Measurements from ENCODE around the gene BIRC7.

BIRC7 gene

DNA sequence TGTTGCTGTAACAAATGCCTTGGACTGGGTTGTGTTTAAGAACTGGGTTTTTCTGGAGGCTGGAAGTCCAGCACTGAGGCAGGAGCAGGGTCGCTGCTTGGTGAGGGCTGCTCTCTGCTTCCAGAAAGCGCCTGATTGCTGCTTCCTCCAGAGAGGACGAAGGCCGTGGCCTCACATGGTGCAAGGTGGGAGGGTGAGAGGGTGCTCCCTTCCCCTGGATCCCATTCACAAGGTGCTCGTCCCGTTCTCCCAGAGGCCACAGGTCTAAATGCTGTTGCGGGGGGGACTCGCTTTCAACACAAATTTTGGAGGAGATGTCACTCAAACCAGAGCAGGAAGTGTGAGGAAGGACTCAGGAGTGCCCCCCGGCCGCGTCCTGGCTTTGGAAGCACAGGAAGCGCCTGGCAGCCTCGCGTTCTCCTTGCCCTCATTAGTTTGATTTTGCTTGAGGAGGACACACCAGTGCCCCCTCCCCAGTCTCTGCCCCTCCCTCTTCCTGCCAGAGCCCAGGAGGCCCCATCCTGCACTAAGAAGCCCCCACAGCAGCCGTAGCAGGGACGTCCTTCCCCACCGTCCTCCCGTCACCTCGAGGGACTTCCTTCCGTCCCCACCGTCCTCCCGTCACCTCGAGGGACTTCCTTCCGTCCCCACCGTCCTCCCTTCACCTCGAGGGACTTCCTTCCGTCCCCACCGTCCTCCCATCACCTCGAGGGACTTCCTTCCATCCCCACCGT, 26.3 kb downstream of the BIRC7 start:
- Histone ChIP-seq H3K27me3 (ENCODE audit: low read depth, low read length) (peaks cover 5% of the 10 kb centered on the region), H3K36me3 (ENCODE audit: control insufficient read depth in 1 of 2, insufficient read depth in 2 of 2, low read length in 2 of 2) (no peaks in the 10 kb centered on the region), H3K27ac (ENCODE audit: low read length) (no peak overlapping the region), H3K9me3 (ENCODE audit: control insufficient read depth in 1 of 2, low read length in 2 of 2) (no peaks in the 10 kb centered on the region), H3K4me1 (ENCODE audit: control insufficient read depth in 1 of 2, insufficient read depth in 2 of 2, low read length in 2 of 2) (no peaks in the 10 kb centered on the region), H3K4me3 (ENCODE audit: low read depth in 1 of 2, low read length in 2 of 2) (no peak overlapping the region)

GRCh38 chr20:63262836-63263235, 27.1 kb downstream of the BIRC7 start:
- peaks cover 5% of the 10 kb centered on the region for H3K27me3 ChIP-seq (ENCODE audit: low read depth, low read length)
- no peak overlapping the region for H3K27ac ChIP-seq (ENCODE audit: low read length)
- no peaks in the 10 kb centered on the region for H3K9me3 ChIP-seq (ENCODE audit: control insufficient read depth in 1 of 2, low read length in 2 of 2)
- no peaks in the 10 kb centered on the region for H3K36me3 ChIP-seq (ENCODE audit: control insufficient read depth in 1 of 2, insufficient read depth in 2 of 2, low read length in 2 of 2)
- H3K4me3 ChIP-seq (ENCODE audit: low read depth in 1 of 2, low read length in 2 of 2): no peak overlapping the region
- no peaks in the 10 kb centered on the region for H3K4me1 ChIP-seq (ENCODE audit: control insufficient read depth in 1 of 2, insufficient read depth in 2 of 2, low read length in 2 of 2)

- H3K4me1 ChIP-seq (ENCODE audit: control insufficient read depth in 1 of 2, insufficient read depth in 2 of 2, low read length in 2 of 2): no peaks in the 10 kb centered on the region
- H3K27me3 ChIP-seq (ENCODE audit: low read depth, low read length): peaks cover 5% of the 10 kb centered on the region
These were observed 28.3 kb downstream of the BIRC7 start for GRCh38 chr20:63264000-63264399.

GRCh38 chr20:63264519-63264918, 28.8 kb downstream of the BIRC7 start:
- Histone ChIP-seq H3K36me3 (ENCODE audit: control insufficient read depth in 1 of 2, insufficient read depth in 2 of 2, low read length in 2 of 2) (no peaks in the 10 kb centered on the region), H3K9me3 (ENCODE audit: control insufficient read depth in 1 of 2, low read length in 2 of 2) (no peaks in the 10 kb centered on the region), H3K27me3 (ENCODE audit: low read depth, low read length) (peaks cover 5% of the 10 kb centered on the region), H3K27ac (ENCODE audit: low read length) (no peak overlapping the region), H3K4me1 (ENCODE audit: control insufficient read depth in 1 of 2, insufficient read depth in 2 of 2, low read length in 2 of 2) (no peaks in the 10 kb centered on the region), H3K4me3 (ENCODE audit: low read depth in 1 of 2, low read length in 2 of 2) (no peak overlapping the region)

More at GRCh38 chr20:63264000-63264399, 28.3 kb downstream of the BIRC7 start:
- no peak overlapping the region for H3K4me3 ChIP-seq (ENCODE audit: low read depth in 1 of 2, low read length in 2 of 2)
- no peaks in the 10 kb centered on the region for H3K9me3 ChIP-seq (ENCODE audit: control insufficient read depth in 1 of 2, low read length in 2 of 2)
- no peak overlapping the region for H3K27ac ChIP-seq (ENCODE audit: low read length)
- no peaks in the 10 kb centered on the region for H3K36me3 ChIP-seq (ENCODE audit: control insufficient read depth in 1 of 2, insufficient read depth in 2 of 2, low read length in 2 of 2)

DNA sequence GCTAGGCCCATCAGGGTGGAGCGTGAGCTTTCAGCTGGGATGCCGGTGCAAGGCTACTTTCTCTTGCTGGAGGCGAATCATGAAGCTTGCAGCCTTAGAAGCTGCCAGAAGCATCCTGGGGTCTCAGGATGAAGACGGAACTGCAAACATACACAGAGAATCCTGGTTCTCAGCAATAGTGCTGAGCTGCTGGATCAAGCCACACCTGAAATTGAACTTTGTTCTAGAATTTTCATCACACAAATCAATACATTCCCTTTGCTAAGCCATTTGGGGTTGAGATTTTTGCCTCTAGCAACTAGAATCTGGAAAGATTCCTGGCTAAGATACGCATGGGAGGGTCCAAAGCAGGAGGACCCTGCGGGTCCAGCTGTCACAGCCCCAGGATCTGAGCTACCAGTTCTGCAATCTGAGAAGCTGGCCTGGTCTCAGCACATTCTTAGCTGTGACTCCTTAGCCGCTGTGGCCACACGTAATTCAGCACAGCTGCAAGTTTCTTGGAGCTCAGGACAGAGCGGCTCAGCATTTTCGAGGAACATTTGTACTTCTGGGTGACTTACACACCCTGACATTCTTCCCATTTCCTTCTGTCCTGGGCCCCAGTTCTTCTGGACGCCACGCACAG, 30.3 kb downstream of the BIRC7 start:
- no peak overlapping the region for H3K4me3 ChIP-seq (ENCODE audit: low read depth in 1 of 2, low read length in 2 of 2)
- no peak overlapping the region for H3K27ac ChIP-seq (ENCODE audit: low read length)
- peaks cover 5% of the 10 kb centered on the region for H3K27me3 ChIP-seq (ENCODE audit: low read depth, low read length)
- no peaks in the 10 kb centered on the region for H3K4me1 ChIP-seq (ENCODE audit: control insufficient read depth in 1 of 2, insufficient read depth in 2 of 2, low read length in 2 of 2)
- no peaks in the 10 kb centered on the region for H3K9me3 ChIP-seq (ENCODE audit: control insufficient read depth in 1 of 2, low read length in 2 of 2)
- no peaks in the 10 kb centered on the region for H3K36me3 ChIP-seq (ENCODE audit: control insufficient read depth in 1 of 2, insufficient read depth in 2 of 2, low read length in 2 of 2)

DNA sequence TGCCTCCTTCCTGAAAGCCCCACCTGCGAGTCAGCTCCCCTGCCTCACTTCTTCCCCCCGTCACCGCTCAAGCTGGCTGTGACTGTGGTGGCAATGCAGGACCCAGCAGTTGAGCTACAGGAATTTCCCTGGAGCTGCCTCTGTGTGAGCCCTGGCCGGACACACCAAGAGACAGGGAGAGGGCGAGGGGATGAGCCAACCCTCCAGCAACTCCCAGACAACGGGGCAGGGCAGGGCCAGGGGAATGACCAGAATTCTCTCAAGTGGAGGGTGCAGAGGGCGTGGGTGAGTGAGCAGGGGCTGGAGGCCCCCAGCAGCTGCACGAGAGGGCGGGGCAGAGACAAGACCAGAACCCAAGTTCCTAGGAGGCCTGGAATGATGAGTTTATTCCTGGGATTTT, 32.0 kb downstream of the BIRC7 start:
- Histone ChIP-seq H3K4me3 (ENCODE audit: low read depth in 1 of 2, low read length in 2 of 2) (no peak overlapping the region), H3K27ac (ENCODE audit: low read length) (no peak overlapping the region), H3K36me3 (ENCODE audit: control insufficient read depth in 1 of 2, insufficient read depth in 2 of 2, low read length in 2 of 2) (no peaks in the 10 kb centered on the region), H3K27me3 (ENCODE audit: low read depth, low read length) (peaks cover 5% of the 10 kb centered on the region), H3K9me3 (ENCODE audit: control insufficient read depth in 1 of 2, low read length in 2 of 2) (no peaks in the 10 kb centered on the region), H3K4me1 (ENCODE audit: control insufficient read depth in 1 of 2, insufficient read depth in 2 of 2, low read length in 2 of 2) (peaks cover 0 to 7% of the 10 kb centered on the region in 2 donors)

DNA sequence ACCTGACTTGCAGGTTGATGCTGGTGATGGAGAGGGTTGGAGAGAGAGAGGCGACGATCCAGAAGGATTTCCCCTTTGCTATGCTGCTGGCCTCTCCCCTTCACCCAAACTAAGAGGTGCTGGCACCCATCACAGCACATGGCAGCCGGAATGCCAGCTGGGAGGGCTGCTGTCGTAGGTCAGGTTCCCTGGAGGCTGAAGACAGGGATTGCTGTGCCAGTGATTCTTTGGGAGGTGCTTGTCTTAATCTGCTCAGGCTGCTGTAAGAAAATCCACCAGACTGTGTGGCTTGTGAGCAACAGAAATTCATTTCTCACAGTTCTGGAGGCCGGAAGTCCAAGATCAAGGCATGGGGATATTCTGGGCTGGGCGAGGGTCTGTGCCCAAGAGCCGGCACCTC, 32.6 kb downstream of the BIRC7 start:
- peaks cover 5% of the 10 kb centered on the region for H3K27me3 ChIP-seq (ENCODE audit: low read depth, low read length)
- H3K27ac ChIP-seq (ENCODE audit: low read length): no peak overlapping the region
- no peaks in the 10 kb centered on the region for H3K36me3 ChIP-seq (ENCODE audit: control insufficient read depth in 1 of 2, insufficient read depth in 2 of 2, low read length in 2 of 2)
- H3K4me1 ChIP-seq (ENCODE audit: control insufficient read depth in 1 of 2, insufficient read depth in 2 of 2, low read length in 2 of 2): peaks cover 0 to 7% of the 10 kb centered on the region in 2 donors
- no peaks in the 10 kb centered on the region for H3K9me3 ChIP-seq (ENCODE audit: control insufficient read depth in 1 of 2, low read length in 2 of 2)
- no peak overlapping the region for H3K4me3 ChIP-seq (ENCODE audit: low read depth in 1 of 2, low read length in 2 of 2)

DNA sequence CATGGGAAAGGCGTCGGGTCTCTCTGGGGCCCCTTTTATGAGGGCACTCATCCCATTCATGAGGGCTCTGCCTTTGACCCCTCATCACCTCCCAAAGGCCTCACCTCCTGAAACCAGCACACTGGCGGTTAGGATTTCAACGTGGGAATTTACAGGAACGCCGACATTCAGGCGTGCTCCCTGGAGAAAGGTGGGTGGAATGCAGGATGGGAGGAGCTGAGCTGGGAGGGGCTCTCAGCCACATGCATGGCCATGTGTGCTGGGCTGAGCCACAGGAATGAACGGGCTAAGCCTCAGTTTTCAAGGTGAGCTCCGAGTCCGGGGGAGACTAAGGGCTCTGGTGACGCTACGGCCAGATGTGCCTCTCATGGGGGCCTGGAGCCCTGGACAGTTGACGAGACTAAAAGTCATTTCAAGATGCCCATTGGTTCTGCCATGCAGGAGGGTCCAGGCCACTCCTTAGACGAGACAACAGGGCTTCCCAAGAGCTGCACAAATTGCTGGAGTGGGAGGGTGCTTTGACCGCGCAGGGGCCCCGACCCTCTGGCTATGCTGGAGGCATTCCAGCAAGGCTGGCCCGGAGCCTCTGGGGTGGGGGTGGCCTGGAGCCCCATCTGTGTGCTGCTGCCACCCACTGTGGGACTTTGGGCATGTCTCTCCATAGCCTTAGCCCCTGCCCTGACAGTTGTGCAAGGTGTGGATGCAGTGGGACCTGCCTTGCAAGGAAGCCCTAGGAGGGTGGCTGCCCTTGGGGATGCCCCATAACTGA, 33.1 kb downstream of the BIRC7 start:
- Histone ChIP-seq H3K27me3 (ENCODE audit: low read depth, low read length) (peaks cover 5% of the 10 kb centered on the region), H3K9me3 (ENCODE audit: control insufficient read depth in 1 of 2, low read length in 2 of 2) (no peaks in the 10 kb centered on the region), H3K4me3 (ENCODE audit: low read depth in 1 of 2, low read length in 2 of 2) (no peak overlapping the region), H3K27ac (ENCODE audit: low read length) (no peak overlapping the region), H3K36me3 (ENCODE audit: control insufficient read depth in 1 of 2, insufficient read depth in 2 of 2, low read length in 2 of 2) (no peaks in the 10 kb centered on the region), H3K4me1 (ENCODE audit: control insufficient read depth in 1 of 2, insufficient read depth in 2 of 2, low read length in 2 of 2) (peaks cover 0 to 13% of the 10 kb centered on the region in 2 donors)

GRCh38 chr20:63269724-63270123, 34.0 kb downstream of the BIRC7 start:
- Histone ChIP-seq H3K4me3 (ENCODE audit: low read depth in 1 of 2, low read length in 2 of 2) (no peak overlapping the region), H3K4me1 (ENCODE audit: control insufficient read depth in 1 of 2, insufficient read depth in 2 of 2, low read length in 2 of 2) (peaks cover 5 to 21% of the 10 kb centered on the region in 2 donors), H3K9me3 (ENCODE audit: control insufficient read depth in 1 of 2, low read length in 2 of 2) (no peaks in the 10 kb centered on the region), H3K36me3 (ENCODE audit: control insufficient read depth in 1 of 2, insufficient read depth in 2 of 2, low read length in 2 of 2) (no peaks in the 10 kb centered on the region), H3K27ac (ENCODE audit: low read length) (no peak overlapping the region), H3K27me3 (ENCODE audit: low read depth, low read length) (peaks cover under 1% of the 10 kb centered on the region)

DNA sequence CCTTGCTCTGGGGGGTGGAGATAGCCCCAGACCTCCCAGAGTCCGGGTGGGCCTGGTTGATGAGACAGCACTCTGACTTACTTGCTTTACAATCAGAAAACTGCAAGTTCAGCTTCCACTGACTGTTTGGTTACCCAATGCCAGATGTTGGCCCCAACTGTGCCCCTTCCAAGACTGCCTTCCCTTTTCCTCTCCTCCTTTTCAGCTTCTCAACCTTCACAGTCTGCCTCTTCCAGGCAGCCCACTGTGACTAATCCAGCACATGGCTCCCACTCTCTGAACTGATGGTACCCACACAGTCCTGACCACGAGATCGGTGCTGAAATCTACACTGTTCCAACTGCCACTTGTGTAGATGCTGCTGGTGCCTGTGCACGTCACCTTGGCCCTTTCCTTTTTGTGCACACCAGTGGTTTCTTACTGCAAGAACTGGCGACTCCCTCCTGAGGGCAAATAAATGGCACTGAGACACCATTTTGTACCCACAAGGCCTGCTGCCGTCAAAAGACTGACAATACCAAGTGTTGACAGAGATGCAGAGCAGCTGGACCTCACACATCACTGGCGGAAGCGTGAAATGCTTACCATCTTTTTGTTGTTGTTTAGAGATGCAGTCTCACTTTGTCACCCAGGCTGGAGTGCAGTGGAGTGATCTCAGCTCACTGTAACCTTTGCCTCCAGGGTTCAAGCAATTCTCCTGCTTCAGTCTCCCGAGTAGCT, 35.1 kb downstream of the BIRC7 start:
- Histone ChIP-seq H3K27ac (ENCODE audit: low read length) (no peak overlapping the region), H3K27me3 (ENCODE audit: low read depth, low read length) (no peaks in the 10 kb centered on the region), H3K36me3 (ENCODE audit: control insufficient read depth in 1 of 2, insufficient read depth in 2 of 2, low read length in 2 of 2) (peaks cover 0 to 1% of the 10 kb centered on the region in 2 donors), H3K4me1 (ENCODE audit: control insufficient read depth in 1 of 2, insufficient read depth in 2 of 2, low read length in 2 of 2) (peaks cover 5 to 25% of the 10 kb centered on the region in 2 donors), H3K4me3 (ENCODE audit: low read depth in 1 of 2, low read length in 2 of 2) (no peak overlapping the region), H3K9me3 (ENCODE audit: control insufficient read depth in 1 of 2, low read length in 2 of 2) (no peaks in the 10 kb centered on the region)
